DND-41 (cell line): ENCODE data around the gene SPEF1.
A peak's percentile ranks its signal among the peaks of the same experiment; 100 is the strongest.

Source experiments
- ATAC-seq: fragments of 200-7000 bp; cut with Tn5 transposase; 3 replicates; pipeline ENCODE4 v1.9.1; 2021; ENCODE audit warnings: low read depth; ENCODE audit not compliant: insufficient read depth
- DNase-seq: peaks from one replicate; pipeline ENCODE4 v3.0.0-alpha.2; 2020
- H2AFZ ChIP-seq: 2 replicates; pipeline ENCODE4 v1.6.0; 2012; ENCODE audit warnings: low read depth, low read length
- H3K27ac ChIP-seq: 2 replicates; pipeline ENCODE4 v1.5.1; 2012; ENCODE audit warnings: low read length, inconsistent platforms
- H3K27me3 ChIP-seq: fragments of 200-600 bp; sonication (generic); 2 replicates; pipeline ENCODE4 v1.6.0; 2012; ENCODE audit warnings: low read length, mild to moderate bottlenecking, inconsistent platforms; ENCODE audit not compliant: insufficient read depth, poor library complexity
- H3K36me3 ChIP-seq: 2 replicates; pipeline ENCODE4 v1.5.1; 2012; ENCODE audit warnings: low read length, inconsistent platforms; ENCODE audit not compliant: insufficient read depth
- H3K4me1 ChIP-seq: 2 replicates; pipeline ENCODE4 v1.5.1; 2012; ENCODE audit warnings: mild to moderate bottlenecking, low read length; ENCODE audit not compliant: insufficient read depth
- H3K4me2 ChIP-seq: 2 replicates; pipeline ENCODE4 v1.6.0; 2012; ENCODE audit warnings: mild to moderate bottlenecking, moderate library complexity, low read length, inconsistent platforms; ENCODE audit not compliant: insufficient read depth
- H3K4me3 ChIP-seq, 2 experiments: fragments of 200-600 bp in 1 of 2; shearing (Covaris generic) in 1 of 2; 2 replicates each; pipeline ENCODE4 v1.5.1; 2012 to 2016; ENCODE audit warnings: inconsistent platforms in 2 of 2, low read length in 2 of 2, mild to moderate bottlenecking in 2 of 2, low read depth in 1 of 2, moderate library complexity in 1 of 2
- H3K79me2 ChIP-seq: 2 replicates; pipeline ENCODE4 v1.6.0; 2012; ENCODE audit warnings: low read length, inconsistent platforms; ENCODE audit not compliant: insufficient read depth
- H3K9ac ChIP-seq: 2 replicates; pipeline ENCODE4 v1.6.0; 2012; ENCODE audit warnings: low read depth, mild to moderate bottlenecking, inconsistent platforms, low read length, moderate library complexity
- H3K9me3 ChIP-seq: 2 replicates; pipeline ENCODE4 v1.5.1; 2012; ENCODE audit warnings: low read length, moderate library complexity, mild to moderate bottlenecking, inconsistent platforms; ENCODE audit not compliant: insufficient read depth, severe bottlenecking
- H4K20me1 ChIP-seq: 2 replicates; pipeline ENCODE4 v1.6.0; 2012; ENCODE audit warnings: low read length; ENCODE audit not compliant: insufficient read depth
- CTCF ChIP-seq: IDR thresholded peaks from 2 replicates; pipeline ENCODE4 v1.5.1; 2012; ENCODE audit warnings: borderline replicate concordance, low read length, moderate library complexity, mild to moderate bottlenecking; ENCODE audit not compliant: poor library complexity, severe bottlenecking; ENCODE audit errors: extremely low read depth
- EZH2 ChIP-seq: IDR thresholded peaks from 3 replicates; pipeline ENCODE4 v1.6.1; 2012; ENCODE audit warnings: borderline replicate concordance, low read depth, mild to moderate bottlenecking, moderate library complexity, low read length, inconsistent platforms; ENCODE audit not compliant: severe bottlenecking

Gene SPEF1

GRCh38 chr20:3811467-3812258 is 30.4 kb upstream of the SPEF1 start:
- Histone ChIP-seq H3K79me2 (no peaks in the 10 kb centered on the region), H2AFZ (peak overlapping the region; percentile 73), H3K4me1 (peaks cover 43% of the 10 kb centered on the region), H3K4me2 (peak overlapping the region; percentile 67), H3K36me3 (no peaks in the 10 kb centered on the region), H3K27ac (peak overlapping the region; percentile 91), H3K27me3 (no peaks in the 10 kb centered on the region), H3K9ac (peak overlapping the region; percentile 59), H3K9me3 (no peaks in the 10 kb centered on the region), H4K20me1 (no peaks in the 10 kb centered on the region), H3K4me3 (peak overlapping the region; percentile 14 to 54; a peak in 3 of 4 replicates)
- no peak for TF ChIP-seq CTCF
- no peak for TF ChIP-seq EZH2
- ATAC-seq (peak; percentile 93), DNase-seq (peak; percentile 96)

GRCh38 chr20:3808544-3808943 is 27.3 kb upstream of the SPEF1 start:
- H3K4me1 ChIP-seq, result peaks cover 25% of the 10 kb centered on the region
- H3K4me2 ChIP-seq, result no peak overlapping the region

GRCh38 chr20:3804781-3805180 is 23.5 kb upstream of the SPEF1 start:
- Histone ChIP-seq H3K36me3 (peaks cover 65% of the 10 kb centered on the region), H3K27me3 (no peaks in the 10 kb centered on the region), H3K79me2 (peaks cover 8% of the 10 kb centered on the region), H3K27ac (no peak overlapping the region), H4K20me1 (peaks cover 21% of the 10 kb centered on the region), H3K9me3 (no peaks in the 10 kb centered on the region), H3K4me3 (no peak overlapping the region), H3K4me1 (peaks cover 8% of the 10 kb centered on the region), H2AFZ (no peak overlapping the region), H3K9ac (no peak overlapping the region), H3K4me2 (no peak overlapping the region)
- TF ChIP-seq EZH2, result no peak
- no peak for TF ChIP-seq CTCF
- DNase-seq, result no peak
- ATAC-seq, result no peak

More at GRCh38 chr20:3808544-3808943, 27.3 kb upstream of the SPEF1 start:
- Histone ChIP-seq H3K9ac (no peak overlapping the region), H4K20me1 (peaks cover 6% of the 10 kb centered on the region; the same call in 1 of the 2 replicates), H3K79me2 (no peaks in the 10 kb centered on the region), H3K27me3 (no peaks in the 10 kb centered on the region), H3K4me3 (no peak overlapping the region), H3K27ac (no peak overlapping the region), H3K9me3 (no peaks in the 10 kb centered on the region), H3K36me3 (peaks cover 27% of the 10 kb centered on the region), H2AFZ (no peak overlapping the region)
- TF ChIP-seq EZH2, result no peak
- ATAC-seq, result no peak
- DNase-seq, result no peak

GRCh38 chr20:3804254-3804751 is 23.1 kb upstream of the SPEF1 start:
- no peak overlapping the region for H3K4me2 ChIP-seq
- peaks cover 24% of the 10 kb centered on the region for H4K20me1 ChIP-seq
- no peak overlapping the region for H3K9ac ChIP-seq
- H3K36me3 ChIP-seq, result peaks cover 69% of the 10 kb centered on the region
- no peak for ATAC-seq
- H3K27me3 ChIP-seq, result no peaks in the 10 kb centered on the region
- H2AFZ ChIP-seq, result no peak overlapping the region
- DNase-seq, result no peak
- H3K4me1 ChIP-seq, result peaks cover 13% of the 10 kb centered on the region
- H3K9me3 ChIP-seq, result no peaks in the 10 kb centered on the region
- TF ChIP-seq EZH2 (no peak), CTCF (no peak)
- no peak overlapping the region for H3K4me3 ChIP-seq
- no peak overlapping the region for H3K27ac ChIP-seq
- peaks cover 12% of the 10 kb centered on the region for H3K79me2 ChIP-seq
